ENCODE data around the gene CDS2. TPM values are rescaled to one million over a fixed set of nuclear protein-coding genes. Genes with fewer than 3 reads are reported as not detected.
A peak's percentile ranks its signal among the peaks of the same experiment; 100 is the strongest.

CDS2 gene
- 32.3 TPM for polyA plus RNA-seq (2013, experiment 1 of 2)
- polyA plus RNA-seq (2013, experiment 2 of 2): 27.7 TPM

DNA sequence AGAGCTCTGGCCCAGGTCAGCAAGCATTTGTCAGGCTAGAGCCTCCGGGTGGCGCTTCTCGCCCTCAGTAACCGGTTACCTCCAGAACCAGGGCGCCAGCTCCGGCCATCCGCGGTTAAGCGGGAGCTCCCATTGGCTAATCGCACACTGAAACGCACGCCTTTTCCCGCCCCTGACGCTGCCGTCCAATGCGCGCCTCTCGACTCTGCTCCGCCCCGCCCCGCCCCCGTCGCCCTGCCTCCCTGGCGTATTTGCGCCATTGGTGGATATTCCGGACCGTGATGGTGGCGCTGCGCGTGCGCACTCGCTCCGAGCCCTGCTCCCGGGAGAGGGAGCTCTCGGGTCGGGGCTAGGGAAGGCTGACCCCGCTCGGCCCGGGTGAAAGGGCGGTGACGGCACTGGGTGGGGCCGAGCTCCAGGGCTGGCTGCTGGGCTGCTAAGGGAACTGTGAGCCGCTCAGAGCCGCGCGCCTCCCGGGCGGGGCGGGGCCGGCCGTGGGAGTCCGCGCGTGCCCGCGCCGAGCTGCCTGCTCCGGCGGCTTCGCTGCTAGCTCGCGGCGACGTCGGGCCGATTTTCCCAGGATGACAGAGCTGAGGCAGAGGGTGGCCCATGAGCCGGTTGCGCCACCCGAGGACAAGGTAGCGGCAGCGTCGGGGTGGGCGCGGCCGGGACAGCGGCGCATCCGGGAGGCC lies at the start of gene CDS2:
TSS of gene CDS2 (plus strand) at position 497 of the 692 bp plus-strand sequence. CDS start at position 582, 85 bp downstream.
- H3K36me3 ChIP-seq (ENCODE audit: control insufficient read depth, insufficient read depth, low read length): peaks cover 22% of the 10 kb centered on the region
- 0% methylated on average over 54 to 77 of the region's 78 CpGs for WGBS, 2 experiments (ENCODE audit: insufficient coverage in 2 of 2)
- H3K4me3 ChIP-seq (ENCODE audit: extremely low read depth, insufficient read depth, low read length, poor library complexity, severe bottlenecking): peak within 1 kb of the TSS; percentile 93
- H3K27ac ChIP-seq (ENCODE audit: low read depth, low read length, severe bottlenecking): peak within 1 kb of the TSS; percentile 77
- H3K4me1 ChIP-seq (ENCODE audit: control insufficient read depth, insufficient read depth, low read length, poor library complexity, severe bottlenecking): peaks cover 7% of the 10 kb centered on the region
- H3K9me3 ChIP-seq (ENCODE audit: control insufficient read depth, low read length): no peaks in the 10 kb centered on the region

DNA sequence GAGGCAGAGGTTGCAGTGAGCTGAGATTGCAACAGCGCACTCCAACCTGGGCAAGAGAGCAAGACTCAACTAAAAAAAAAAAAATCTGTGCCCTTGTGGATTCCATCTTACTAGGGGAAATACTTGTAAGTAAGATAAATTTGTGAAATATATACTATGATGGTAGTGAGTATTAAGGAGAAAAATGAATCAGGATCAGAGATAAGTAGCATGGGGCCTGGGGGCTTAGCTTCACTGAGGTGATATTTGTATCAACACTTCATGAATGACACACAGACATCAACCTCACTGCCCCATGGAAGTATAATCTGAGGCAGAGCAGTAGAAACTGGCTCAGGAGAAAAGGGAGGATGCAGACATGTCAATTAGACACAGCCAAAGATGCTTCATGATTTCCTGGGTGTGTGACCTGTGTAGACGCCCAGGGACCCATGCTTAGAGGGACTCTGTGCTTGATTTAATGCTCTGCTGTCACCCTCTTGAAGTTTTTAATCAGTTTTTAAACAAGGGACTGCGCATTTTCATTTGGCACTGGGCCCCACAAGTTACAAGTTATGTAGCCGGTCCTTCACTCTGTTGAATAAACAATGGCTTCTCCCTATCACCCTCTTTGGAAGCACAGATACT lies 48.9 kb upstream of the CDS2 start:
- no peaks in the 10 kb centered on the region for H3K4me1 ChIP-seq (ENCODE audit: control insufficient read depth, insufficient read depth, low read length, poor library complexity, severe bottlenecking)
- no peak overlapping the region for H3K4me3 ChIP-seq (ENCODE audit: extremely low read depth, insufficient read depth, low read length, poor library complexity, severe bottlenecking)
- no peaks in the 10 kb centered on the region for H3K9me3 ChIP-seq (ENCODE audit: control insufficient read depth, low read length)
- WGBS, 2 experiments (ENCODE audit: insufficient coverage in 2 of 2): 85 to 90% methylated on average over 4 of the region's 4 CpGs
- no peak overlapping the region for H3K27ac ChIP-seq (ENCODE audit: low read depth, low read length, severe bottlenecking)
- no peaks in the 10 kb centered on the region for H3K36me3 ChIP-seq (ENCODE audit: control insufficient read depth, insufficient read depth, low read length)

DNA sequence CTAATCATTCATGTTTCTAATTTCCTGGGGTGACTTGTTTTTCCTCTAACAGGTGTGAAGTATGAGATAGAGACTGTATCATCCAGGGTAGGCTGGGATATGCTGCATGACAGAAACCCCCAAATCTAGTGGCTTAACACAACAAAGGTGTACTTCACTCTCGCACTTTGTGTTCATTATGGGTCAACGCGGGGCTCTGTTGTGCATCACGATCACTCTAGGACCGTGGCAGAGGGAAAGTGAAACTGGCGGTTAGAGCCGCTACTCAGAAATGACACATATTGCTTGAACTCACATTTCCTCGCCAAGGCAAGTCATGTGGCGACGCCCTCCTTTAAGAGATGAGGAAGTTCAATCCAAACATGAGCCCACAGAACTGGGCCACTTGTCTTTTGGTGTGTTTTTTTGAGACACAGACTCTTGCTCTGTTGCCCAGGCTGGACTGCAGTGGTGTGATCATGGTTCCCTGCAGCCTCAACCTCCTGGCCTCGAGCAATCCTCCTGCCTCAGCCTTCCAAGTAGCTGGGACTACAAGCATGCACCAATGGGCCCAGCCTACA lies 48.3 kb upstream of the CDS2 start:
- Histone ChIP-seq H3K27ac (ENCODE audit: low read depth, low read length, severe bottlenecking) (no peak overlapping the region), H3K4me1 (ENCODE audit: control insufficient read depth, insufficient read depth, low read length, poor library complexity, severe bottlenecking) (no peaks in the 10 kb centered on the region), H3K36me3 (ENCODE audit: control insufficient read depth, insufficient read depth, low read length) (no peaks in the 10 kb centered on the region), H3K4me3 (ENCODE audit: extremely low read depth, insufficient read depth, low read length, poor library complexity, severe bottlenecking) (no peak overlapping the region), H3K9me3 (ENCODE audit: control insufficient read depth, low read length) (no peaks in the 10 kb centered on the region)
- WGBS, 2 experiments (ENCODE audit: insufficient coverage in 2 of 2): 86 to 88% methylated on average over 10 to 11 of the region's 11 CpGs

DNA sequence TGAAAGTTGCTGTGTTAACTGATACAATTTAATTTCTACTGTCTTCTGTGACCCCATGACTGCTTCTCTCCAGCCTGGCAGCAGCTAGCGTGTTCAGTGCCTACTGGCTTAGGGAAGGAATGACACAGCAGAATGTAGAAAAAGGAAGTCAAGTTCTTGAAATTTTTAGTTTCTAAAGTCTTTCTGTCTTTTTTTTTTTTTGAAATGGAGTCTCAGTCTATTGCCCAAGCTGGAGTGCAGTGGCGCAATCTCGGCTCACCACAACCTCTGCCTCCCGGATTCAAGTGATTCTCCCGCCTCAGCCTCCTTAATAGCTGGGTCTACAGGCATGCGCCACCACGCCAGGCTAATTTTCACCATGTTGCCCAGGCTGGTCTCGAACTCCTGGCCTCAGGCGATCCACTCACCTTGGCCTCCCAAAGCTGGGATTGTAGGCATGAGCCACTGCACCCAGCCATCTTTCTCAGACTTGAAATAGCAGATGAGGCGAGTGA lies 46.4 kb upstream of the CDS2 start:
- no peaks in the 10 kb centered on the region for H3K4me1 ChIP-seq (ENCODE audit: control insufficient read depth, insufficient read depth, low read length, poor library complexity, severe bottlenecking)
- H3K36me3 ChIP-seq (ENCODE audit: control insufficient read depth, insufficient read depth, low read length): no peaks in the 10 kb centered on the region
- WGBS, 2 experiments (ENCODE audit: insufficient coverage in 2 of 2): 90 to 97% methylated on average over 9 to 10 of the region's 10 CpGs
- no peak overlapping the region for H3K27ac ChIP-seq (ENCODE audit: low read depth, low read length, severe bottlenecking)
- H3K4me3 ChIP-seq (ENCODE audit: extremely low read depth, insufficient read depth, low read length, poor library complexity, severe bottlenecking): no peak overlapping the region
- H3K9me3 ChIP-seq (ENCODE audit: control insufficient read depth, low read length): no peaks in the 10 kb centered on the region

GRCh38 chr20:5085380-5085779 lies 41.4 kb upstream of the CDS2 start:
- Histone ChIP-seq H3K4me1 (ENCODE audit: control insufficient read depth, insufficient read depth, low read length, poor library complexity, severe bottlenecking) (no peaks in the 10 kb centered on the region), H3K27ac (ENCODE audit: low read depth, low read length, severe bottlenecking) (no peak overlapping the region), H3K9me3 (ENCODE audit: control insufficient read depth, low read length) (no peaks in the 10 kb centered on the region), H3K36me3 (ENCODE audit: control insufficient read depth, insufficient read depth, low read length) (no peaks in the 10 kb centered on the region), H3K4me3 (ENCODE audit: extremely low read depth, insufficient read depth, low read length, poor library complexity, severe bottlenecking) (no peak overlapping the region)
- WGBS, 2 experiments (ENCODE audit: insufficient coverage in 2 of 2): 90 to 96% methylated on average over 3 to 4 of the region's 4 CpGs

DNA sequence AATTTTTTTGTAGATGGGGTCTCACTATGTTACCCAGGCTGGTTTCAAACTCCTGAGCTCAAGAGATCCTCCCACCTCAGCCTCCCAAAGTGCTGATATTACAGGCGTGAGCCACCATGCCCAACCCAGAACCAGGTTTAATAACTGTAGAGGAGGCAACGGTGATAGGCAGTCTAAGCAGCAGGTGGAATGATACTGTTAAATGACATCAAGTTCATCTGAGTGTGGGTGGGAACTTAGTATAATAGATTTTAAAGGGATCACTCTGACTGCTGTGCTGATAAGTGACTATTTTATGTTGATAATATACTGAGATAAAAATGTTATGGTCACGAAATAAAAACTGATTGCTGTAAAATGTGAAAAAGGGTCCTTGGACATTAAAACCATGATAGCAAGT lies 38.1 kb upstream of the CDS2 start:
- peaks cover 3% of the 10 kb centered on the region for H3K36me3 ChIP-seq (ENCODE audit: control insufficient read depth, insufficient read depth, low read length)
- H3K9me3 ChIP-seq (ENCODE audit: control insufficient read depth, low read length): no peaks in the 10 kb centered on the region
- WGBS, 2 experiments (ENCODE audit: insufficient coverage in 2 of 2): 62 to 97% methylated on average over 2 to 3 of the region's 3 CpGs
- no peak overlapping the region for H3K27ac ChIP-seq (ENCODE audit: low read depth, low read length, severe bottlenecking)
- no peaks in the 10 kb centered on the region for H3K4me1 ChIP-seq (ENCODE audit: control insufficient read depth, insufficient read depth, low read length, poor library complexity, severe bottlenecking)
- H3K4me3 ChIP-seq (ENCODE audit: extremely low read depth, insufficient read depth, low read length, poor library complexity, severe bottlenecking): no peak overlapping the region

DNA sequence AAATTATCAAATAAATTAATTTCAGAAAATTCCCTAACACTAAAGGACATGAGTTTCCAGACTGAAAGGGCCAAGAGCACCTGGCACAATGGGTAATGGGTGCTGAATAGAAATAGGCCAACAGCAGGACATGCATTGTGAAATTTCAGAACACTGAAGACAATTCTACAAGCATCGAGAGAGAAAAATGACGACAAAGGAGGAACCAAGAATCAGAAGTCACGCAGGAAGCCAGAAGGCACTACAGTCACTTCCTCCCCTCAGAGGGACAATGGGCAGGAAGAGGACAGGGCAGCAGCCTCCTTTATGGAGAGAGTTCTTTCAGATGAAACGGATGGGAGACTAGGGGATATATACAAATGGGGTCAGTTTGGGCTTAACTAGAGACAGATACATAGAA lies 36.6 kb upstream of the CDS2 start:
- no peaks in the 10 kb centered on the region for H3K4me1 ChIP-seq (ENCODE audit: control insufficient read depth, insufficient read depth, low read length, poor library complexity, severe bottlenecking)
- H3K9me3 ChIP-seq (ENCODE audit: control insufficient read depth, low read length): no peaks in the 10 kb centered on the region
- 53 to 63% methylated on average over 3 of the region's 4 CpGs for WGBS, 2 experiments (ENCODE audit: insufficient coverage in 2 of 2)
- peaks cover 6% of the 10 kb centered on the region for H3K36me3 ChIP-seq (ENCODE audit: control insufficient read depth, insufficient read depth, low read length)
- H3K27ac ChIP-seq (ENCODE audit: low read depth, low read length, severe bottlenecking): no peak overlapping the region
- no peak overlapping the region for H3K4me3 ChIP-seq (ENCODE audit: extremely low read depth, insufficient read depth, low read length, poor library complexity, severe bottlenecking)

GRCh38 chr20:5091902-5092301 lies 34.9 kb upstream of the CDS2 start:
- no peak overlapping the region for H3K27ac ChIP-seq (ENCODE audit: low read depth, low read length, severe bottlenecking)
- H3K9me3 ChIP-seq (ENCODE audit: control insufficient read depth, low read length): no peaks in the 10 kb centered on the region
- WGBS, 2 experiments (ENCODE audit: insufficient coverage in 2 of 2): 94 to 100% methylated on average over 3 to 4 of the region's 6 CpGs
- peaks cover 17% of the 10 kb centered on the region for H3K36me3 ChIP-seq (ENCODE audit: control insufficient read depth, insufficient read depth, low read length)
- no peak overlapping the region for H3K4me3 ChIP-seq (ENCODE audit: extremely low read depth, insufficient read depth, low read length, poor library complexity, severe bottlenecking)
- H3K4me1 ChIP-seq (ENCODE audit: control insufficient read depth, insufficient read depth, low read length, poor library complexity, severe bottlenecking): no peaks in the 10 kb centered on the region

- Histone ChIP-seq H3K4me3 (ENCODE audit: extremely low read depth, insufficient read depth, low read length, poor library complexity, severe bottlenecking) (no peak overlapping the region), H3K9me3 (ENCODE audit: control insufficient read depth, low read length) (no peaks in the 10 kb centered on the region), H3K27ac (ENCODE audit: low read depth, low read length, severe bottlenecking) (no peak overlapping the region), H3K4me1 (ENCODE audit: control insufficient read depth, insufficient read depth, low read length, poor library complexity, severe bottlenecking) (no peaks in the 10 kb centered on the region), H3K36me3 (ENCODE audit: control insufficient read depth, insufficient read depth, low read length) (peaks cover 26% of the 10 kb centered on the region)
- WGBS, 2 experiments (ENCODE audit: insufficient coverage in 2 of 2): no CpG with 5 or more reads among the region's 4 CpGs
Observed at GRCh38 chr20:5092765-5093339, 34.0 kb upstream of the CDS2 start.

DNA sequence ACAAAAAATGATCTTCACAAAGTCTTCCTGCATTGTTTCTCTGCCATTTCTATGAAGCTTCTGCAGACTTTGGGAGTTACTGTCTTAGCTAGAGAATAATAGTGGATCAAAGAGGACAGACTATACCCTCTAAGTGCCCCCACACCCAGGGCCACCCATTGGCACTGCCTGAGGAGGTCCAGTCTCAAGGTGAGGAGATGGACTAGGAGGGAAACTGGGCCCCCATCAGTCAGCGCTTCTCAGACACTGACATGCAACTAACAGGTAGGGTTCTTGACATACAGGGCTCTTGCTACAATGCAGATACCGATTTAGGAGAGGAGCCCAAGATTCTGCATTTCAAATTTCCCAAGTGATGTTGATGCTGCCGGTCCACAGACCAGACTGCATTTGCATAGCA lies 31.4 kb upstream of the CDS2 start:
- Histone ChIP-seq H3K4me1 (ENCODE audit: control insufficient read depth, insufficient read depth, low read length, poor library complexity, severe bottlenecking) (no peaks in the 10 kb centered on the region), H3K36me3 (ENCODE audit: control insufficient read depth, insufficient read depth, low read length) (peaks cover 50% of the 10 kb centered on the region), H3K27ac (ENCODE audit: low read depth, low read length, severe bottlenecking) (no peak overlapping the region), H3K4me3 (ENCODE audit: extremely low read depth, insufficient read depth, low read length, poor library complexity, severe bottlenecking) (no peak overlapping the region), H3K9me3 (ENCODE audit: control insufficient read depth, low read length) (no peaks in the 10 kb centered on the region)
- WGBS, 2 experiments (ENCODE audit: insufficient coverage in 2 of 2): 97 to 100% methylated on average over 3 of the region's 3 CpGs
